Spinal cord (tissue), 10 donors: Measurements from ENCODE around the gene INSIG2. TPM values are rescaled to one million over a fixed set of nuclear protein-coding genes. Genes with fewer than 3 reads are reported as not detected.

ENCODE experiments used
- DNase-seq, 6 donors: peaks; one replicate each; pipeline versions ENCODE4 v3.0.0 to v3.0.0-alpha.2; 2013 to 2015; ENCODE audit warnings: low spot score in 6 of 6, low read depth in 4 of 6
- H3K27ac ChIP-seq: one replicate; pipeline ENCODE4 v1.5.1; 2013; ENCODE audit warnings: low read depth, low read length, control low read depth
- H3K27me3 ChIP-seq: one replicate; pipeline ENCODE4 v1.6.1; 2013; ENCODE audit warnings: low read length; ENCODE audit not compliant: control insufficient read depth, insufficient read depth
- H3K36me3 ChIP-seq: one replicate; pipeline ENCODE4 v1.6.1; 2013; ENCODE audit warnings: low read length; ENCODE audit not compliant: control insufficient read depth, insufficient read depth
- H3K4me1 ChIP-seq: one replicate; pipeline ENCODE4 v1.6.1; 2013; ENCODE audit warnings: low read length; ENCODE audit not compliant: control insufficient read depth, insufficient read depth
- H3K4me3 ChIP-seq: one replicate; pipeline ENCODE4 v1.5.1; 2013; ENCODE audit warnings: low read depth, low read length, control low read depth
- H3K9me3 ChIP-seq: one replicate; pipeline ENCODE4 v1.6.1; 2013; ENCODE audit warnings: low read length; ENCODE audit not compliant: control insufficient read depth, insufficient read depth
- WGBS: methylation state at CpG from one replicate; pipeline ENCODE4 v1.1.5; 2013; ENCODE audit warnings: missing lambda C conversion rate; ENCODE audit not compliant: insufficient coverage; 5-methylcytosine and 5-hydroxymethylcytosine counted together
- long read RNA-seq, 4 donors: transcript quantifications; one replicate each; lab custom pipeline, GENCODE V29; 2026
- polyA plus RNA-seq, 2 donors: library from polyadenylated mRNA; unstranded; fragments of 120-200 nt; gene quantifications; one replicate each; pipeline ENCODE4 v1.2.1, GENCODE V29; 2013; ENCODE audit not compliant: insufficient read length in 2 of 2
- total RNA-seq, 2 donors: library from RNA; depleted of rRNA in 1 of 2; stranded (reverse); fragments of 120-200 nt in 1 of 2; fragments of >200 nt in 1 of 2; gene quantifications; one replicate each; pipeline versions ENCODE4 v1.2.3 to v1.2.4, GENCODE V29; 2013 to 2014
- donor health status: healthy.

The INSIG2 gene
- 10 to 100 TPM; 22.3 to 32.2 TPM for total RNA-seq
- polyA plus RNA-seq: 10 to 100 TPM; 29.5 to 30.4 TPM
- long read RNA-seq, donor 1, transcript INSIG2-201 (6 exons, 2,590 nt): major isoform, 12 of 22 reads
- long read RNA-seq, donor 1, partial matches to known transcripts: 6 of 22 reads
- long read RNA-seq, donor 1, other reads (novel, unspliced or antisense): 0 of 22 reads
- long read RNA-seq, donor 2, partial matches to known transcripts: 0 of 2 reads
- long read RNA-seq, donor 2, other reads (novel, unspliced or antisense): 0 of 2 reads
- long read RNA-seq, donor 3, partial matches to known transcripts: 0 of 3 reads
- long read RNA-seq, donor 3, other reads (novel, unspliced or antisense): 0 of 3 reads
- long read RNA-seq, donor 4, transcript INSIG2-201 (6 exons, 2,590 nt): major isoform, 7 of 18 reads
- long read RNA-seq, donor 4, partial matches to known transcripts: 8 of 18 reads
- long read RNA-seq, donor 4, other reads (novel, unspliced or antisense): 0 of 18 reads

DNA sequence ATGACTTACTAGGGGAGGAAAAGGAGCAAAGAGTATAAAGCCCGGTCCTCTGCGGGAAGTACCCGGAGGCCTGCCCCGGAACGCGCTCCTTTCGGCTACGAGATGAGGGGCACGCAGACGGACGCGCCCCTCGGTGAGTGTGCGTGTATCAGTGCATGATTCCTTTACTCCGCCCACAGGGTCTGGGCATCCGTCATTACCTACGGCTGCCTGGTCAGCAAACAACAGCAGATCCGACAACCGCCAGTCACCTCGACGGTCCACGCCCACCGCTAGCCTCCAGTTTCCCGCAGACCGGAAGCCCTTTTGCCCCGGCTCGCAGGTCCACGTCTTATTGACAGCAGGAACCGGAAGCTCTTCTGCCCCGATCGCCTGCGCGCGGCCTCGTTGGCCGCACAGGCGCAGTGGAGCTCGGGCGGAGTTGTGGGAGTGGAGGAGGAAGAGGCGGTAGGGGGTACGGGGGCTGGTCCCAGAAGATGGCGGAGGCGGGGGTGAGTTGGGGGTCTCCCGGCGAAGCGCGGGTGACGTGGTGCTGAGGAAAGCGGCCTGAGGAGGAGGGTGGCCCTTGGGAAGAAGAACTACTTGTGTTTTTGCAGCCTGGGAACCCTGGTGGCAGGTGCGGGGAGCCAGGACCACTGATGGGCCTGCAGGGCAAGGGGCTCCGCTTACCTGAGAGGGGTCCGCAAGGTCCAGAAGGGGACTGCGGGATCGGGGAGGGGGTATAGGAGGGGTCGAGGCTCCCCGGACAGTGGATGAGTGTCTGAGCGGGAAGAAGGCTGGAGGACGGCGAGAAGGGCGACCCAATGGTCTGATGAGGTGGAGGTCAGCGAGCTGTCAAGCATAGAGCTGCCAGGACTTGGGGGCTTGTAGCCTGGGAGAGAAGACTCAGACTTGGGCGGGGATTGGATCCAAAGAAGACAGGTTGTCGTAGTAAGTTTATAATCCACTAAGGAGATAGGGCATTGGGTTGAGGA, at the start of gene INSIG2:
Gene INSIG2, plus strand, starts transcription at position 421 of the 974 bp plus-strand sequence. CDS start 8,086 bp downstream, outside the sequence.
- WGBS: 0% methylated on average over 63 of the region's 63 CpGs
- Histone ChIP-seq H3K36me3 (no peaks in the 10 kb centered on the region), H3K27ac (peak within 1 kb of the TSS; percentile 82), H3K4me1 (no peaks in the 10 kb centered on the region), H3K4me3 (peak within 1 kb of the TSS; percentile 90), H3K9me3 (no peaks in the 10 kb centered on the region), H3K27me3 (no peaks in the 10 kb centered on the region)
- DNase-seq: peak; percentile 84 to 99 (median 90)

DNA sequence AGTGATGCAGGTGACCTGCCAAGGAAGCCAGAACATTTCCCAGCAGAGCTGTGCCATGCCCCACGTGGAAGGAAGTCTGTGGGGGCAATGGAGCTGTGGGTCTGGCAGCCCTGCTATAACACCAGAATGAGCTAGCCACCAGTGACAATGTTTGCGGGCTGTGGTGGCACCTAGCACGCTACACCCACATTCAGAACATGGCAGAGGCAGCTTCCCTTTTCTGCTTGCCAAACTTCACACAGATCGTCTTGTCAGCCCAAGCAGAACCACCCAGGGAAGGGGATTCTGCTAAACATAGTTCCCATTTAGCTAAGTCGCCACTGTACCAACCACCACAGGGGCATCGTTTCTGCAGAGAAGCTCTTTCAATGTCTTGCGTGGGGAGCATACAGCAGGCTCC, 47.4 kb upstream of the INSIG2 start:
- DNase-seq: no peak
- H3K4me1 ChIP-seq: no peaks in the 10 kb centered on the region
- no peak overlapping the region for H3K27ac ChIP-seq
- no peaks in the 10 kb centered on the region for H3K9me3 ChIP-seq
- H3K4me3 ChIP-seq: no peak overlapping the region
- H3K27me3 ChIP-seq: no peaks in the 10 kb centered on the region
- H3K36me3 ChIP-seq: no peaks in the 10 kb centered on the region
- WGBS: 88% methylated on average over 6 of the region's 7 CpGs

GRCh38 chr2:118044103-118044716, 44.1 kb upstream of the INSIG2 start:
- H3K27me3 ChIP-seq: no peaks in the 10 kb centered on the region
- no peak for DNase-seq
- H3K4me3 ChIP-seq: no peak overlapping the region
- WGBS: 67% methylated on average over 1 of the region's 6 CpGs
- H3K27ac ChIP-seq: no peak overlapping the region
- no peaks in the 10 kb centered on the region for H3K36me3 ChIP-seq
- no peaks in the 10 kb centered on the region for H3K9me3 ChIP-seq
- no peaks in the 10 kb centered on the region for H3K4me1 ChIP-seq

GRCh38 chr2:118044854-118045253, 43.4 kb upstream of the INSIG2 start:
- no peak for DNase-seq
- H3K27me3 ChIP-seq: no peaks in the 10 kb centered on the region
- WGBS: no CpG with 5 or more reads among the region's 2 CpGs
- no peak overlapping the region for H3K4me3 ChIP-seq
- H3K4me1 ChIP-seq: no peaks in the 10 kb centered on the region
- no peaks in the 10 kb centered on the region for H3K9me3 ChIP-seq
- no peak overlapping the region for H3K27ac ChIP-seq
- H3K36me3 ChIP-seq: no peaks in the 10 kb centered on the region

GRCh38 chr2:118045286-118045685, 43.0 kb upstream of the INSIG2 start:
- no peaks in the 10 kb centered on the region for H3K36me3 ChIP-seq
- no CpG with 5 or more reads among the region's 1 CpG for WGBS
- H3K4me3 ChIP-seq: no peak overlapping the region
- H3K27ac ChIP-seq: no peak overlapping the region
- no peaks in the 10 kb centered on the region for H3K4me1 ChIP-seq
- DNase-seq: peak in 1 of 6 donors; percentile 48
- H3K27me3 ChIP-seq: no peaks in the 10 kb centered on the region
- H3K9me3 ChIP-seq: no peaks in the 10 kb centered on the region

DNA sequence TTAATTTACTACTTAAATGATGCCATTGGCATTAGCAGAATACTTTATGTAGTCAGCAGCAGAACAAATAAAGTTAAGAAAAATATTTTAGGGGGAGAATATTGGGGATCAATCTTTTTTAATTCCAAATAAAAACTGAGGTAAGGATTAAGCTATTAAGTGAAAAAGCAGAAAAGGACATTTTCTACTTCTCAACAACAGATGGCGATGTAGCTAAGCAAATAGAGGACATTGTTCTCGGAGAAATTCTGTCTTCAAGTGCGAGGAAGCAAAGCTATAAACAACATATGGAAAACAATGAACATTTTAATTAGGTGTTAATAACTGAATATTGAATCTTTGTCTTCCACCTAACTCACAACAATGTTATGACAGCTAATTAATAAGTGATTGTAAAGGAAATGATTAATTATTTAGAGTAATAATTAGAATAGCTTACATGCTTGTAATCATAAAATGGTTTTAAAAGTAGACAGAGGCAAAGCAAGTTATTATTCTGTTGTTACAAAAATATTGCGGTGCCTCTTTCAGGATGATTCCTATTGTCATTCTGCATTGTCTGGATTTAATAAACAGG, 41.5 kb upstream of the INSIG2 start:
- Histone ChIP-seq H3K27me3 (no peaks in the 10 kb centered on the region), H3K4me3 (no peak overlapping the region), H3K36me3 (no peaks in the 10 kb centered on the region), H3K9me3 (no peaks in the 10 kb centered on the region), H3K27ac (no peak overlapping the region), H3K4me1 (no peaks in the 10 kb centered on the region)
- WGBS: no CpG with 5 or more reads among the region's 4 CpGs
- peak in 3 of 6 donors; percentile 28 to 88 (median 69) for DNase-seq

GRCh38 chr2:118047380-118047826, 40.9 kb upstream of the INSIG2 start:
- no peak for DNase-seq
- no CpG with 5 or more reads among the region's 3 CpGs for WGBS

DNA sequence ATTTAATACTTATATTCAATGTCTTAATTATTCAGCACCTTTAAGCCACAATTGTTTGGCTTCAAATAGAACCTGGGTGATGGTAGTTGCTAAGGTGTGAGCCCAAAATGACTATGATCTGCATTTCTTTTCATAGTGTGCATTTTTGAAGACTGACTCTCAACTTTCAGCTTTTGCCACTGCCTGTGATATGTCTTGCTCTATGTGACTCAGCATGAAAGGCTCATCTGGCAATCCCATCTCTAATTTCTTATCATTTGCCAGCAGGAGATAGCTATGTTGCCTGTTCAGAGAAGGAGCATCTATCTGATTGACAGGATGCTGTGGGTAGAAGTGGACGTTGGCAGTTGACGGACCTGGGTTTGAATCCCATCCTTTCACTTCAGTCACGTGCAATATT, 39.9 kb upstream of the INSIG2 start:
- no peak overlapping the region for H3K27ac ChIP-seq
- DNase-seq: no peak
- H3K36me3 ChIP-seq: no peaks in the 10 kb centered on the region
- no peaks in the 10 kb centered on the region for H3K4me1 ChIP-seq
- no peak overlapping the region for H3K4me3 ChIP-seq
- H3K27me3 ChIP-seq: no peaks in the 10 kb centered on the region
- WGBS: no CpG with 5 or more reads among the region's 3 CpGs
- H3K9me3 ChIP-seq: no peaks in the 10 kb centered on the region

More at GRCh38 chr2:118047380-118047826, 40.9 kb upstream of the INSIG2 start:
- Histone ChIP-seq H3K9me3 (no peaks in the 10 kb centered on the region), H3K27me3 (no peaks in the 10 kb centered on the region), H3K36me3 (no peaks in the 10 kb centered on the region), H3K27ac (no peak overlapping the region), H3K4me3 (no peak overlapping the region), H3K4me1 (no peaks in the 10 kb centered on the region)
